Stomach smooth muscle (tissue), 2 donors: ENCODE data around the gene VPS13D.
A peak's percentile ranks its signal among the peaks of the same experiment; 100 is the strongest.
"Not testable (repeated sequence)": the region's sequence is repeated elsewhere in the genome, so short reads cannot be mapped to it uniquely, and the experiment has no call there.

Experiments
- H3K27ac ChIP-seq: one replicate; pipeline ENCODE4 v1.7.0; 2013; ENCODE audit warnings: mild to moderate bottlenecking, low read length, inconsistent platforms
- H3K27me3 ChIP-seq, 2 donors: one replicate each; pipeline ENCODE4 v1.7.0; 2013; ENCODE audit warnings: low read length in 2 of 2; ENCODE audit not compliant: insufficient read depth in 2 of 2, control insufficient read depth in 1 of 2
- H3K36me3 ChIP-seq, 2 donors: one replicate each; pipeline ENCODE4 v1.7.0; 2013; ENCODE audit warnings: low read length in 2 of 2; ENCODE audit not compliant: control insufficient read depth in 2 of 2, insufficient read depth in 2 of 2
- H3K4me1 ChIP-seq: one replicate; pipeline ENCODE4 v1.7.0; 2013; ENCODE audit warnings: low read length; ENCODE audit not compliant: control insufficient read depth, insufficient read depth
- H3K4me3 ChIP-seq, 2 donors: one replicate each; pipeline ENCODE4 v1.7.0; 2013; ENCODE audit warnings: low read length in 2 of 2
- H3K9ac ChIP-seq, 2 donors: one replicate each; pipeline ENCODE4 v1.7.0; 2013; ENCODE audit warnings: low read length in 2 of 2, mild to moderate bottlenecking in 1 of 2
- H3K9me3 ChIP-seq, 2 donors: one replicate each; pipeline ENCODE4 v1.7.0; 2013; ENCODE audit warnings: low read length in 2 of 2; ENCODE audit not compliant: control insufficient read depth in 2 of 2
- donor health status: healthy.
- donor health status: Pancreatic carcinoma.

Gene VPS13D

GRCh38 chr1:12208764-12209494, 20.9 kb upstream of the VPS13D start:
- Histone ChIP-seq H3K4me3 (no peak overlapping the region), H3K36me3 (no peaks in the 10 kb centered on the region), H3K4me1 (peaks cover 12% of the 10 kb centered on the region), H3K27me3 (no peaks in the 10 kb centered on the region), H3K9ac (no peak overlapping the region), H3K27ac (no peak overlapping the region), H3K9me3 (no peaks in the 10 kb centered on the region)

DNA sequence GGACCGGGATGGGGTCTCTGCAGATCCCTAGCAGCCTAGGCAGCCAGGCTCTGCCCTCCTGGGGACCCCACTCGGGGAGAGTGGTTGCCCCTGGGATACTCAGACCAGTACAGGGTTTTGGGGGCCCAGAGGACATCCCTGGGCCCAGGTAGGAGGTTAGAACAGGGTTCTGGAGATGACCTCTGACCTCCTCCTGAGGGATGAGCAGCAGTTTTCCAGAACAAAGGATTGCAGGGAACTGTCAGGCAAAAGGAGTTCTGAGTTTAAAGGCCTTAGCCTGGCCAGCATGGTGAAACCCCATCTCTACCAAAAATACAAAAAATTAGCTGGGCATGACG, 20.4 kb upstream of the VPS13D start:
- Histone ChIP-seq H3K4me3 (no peak overlapping the region), H3K36me3 (no peaks in the 10 kb centered on the region), H3K27me3 (no peaks in the 10 kb centered on the region), H3K4me1 (peaks cover 12% of the 10 kb centered on the region), H3K9me3 (no peaks in the 10 kb centered on the region), H3K27ac (no peak overlapping the region), H3K9ac (no peak overlapping the region)

- Histone ChIP-seq H3K27ac (no peak overlapping the region), H3K4me3 (no peak overlapping the region), H3K27me3 (peaks cover 0 to 2% of the 10 kb centered on the region in 2 donors), H3K4me1 (no peaks in the 10 kb centered on the region), H3K9ac (no peak overlapping the region), H3K36me3 (no peaks in the 10 kb centered on the region), H3K9me3 (peaks cover 0 to 5% of the 10 kb centered on the region in 2 donors)
Observed at GRCh38 chr1:12215118-12215961, 14.5 kb upstream of the VPS13D start.

DNA sequence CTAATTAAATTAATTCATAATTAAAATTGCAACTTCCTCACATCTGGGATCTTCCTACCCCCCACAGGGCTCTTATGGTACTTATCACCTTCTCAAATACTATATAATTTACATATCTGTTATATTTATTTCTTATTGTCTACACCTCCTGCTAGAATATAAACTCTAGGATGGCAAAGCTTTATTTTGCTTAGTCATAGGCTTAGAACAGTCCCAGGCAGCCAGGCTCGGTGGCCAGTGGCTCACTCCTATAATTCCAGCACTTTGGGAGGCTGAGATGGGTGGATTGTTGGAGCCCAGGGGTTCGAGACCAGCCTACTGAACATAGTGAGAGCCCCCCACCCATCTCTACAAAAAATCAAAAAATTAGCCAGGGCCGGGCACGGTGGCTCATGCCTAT, 10.0 kb upstream of the VPS13D start:
- Histone ChIP-seq H3K36me3 (no peaks in the 10 kb centered on the region), H3K27ac (no peak overlapping the region), H3K4me3 (no peak overlapping the region), H3K4me1 (no peaks in the 10 kb centered on the region), H3K9ac (no peak overlapping the region), H3K9me3 (peaks cover 0 to 5% of the 10 kb centered on the region in 2 donors), H3K27me3 (peaks cover 0 to 2% of the 10 kb centered on the region in 2 donors)

DNA sequence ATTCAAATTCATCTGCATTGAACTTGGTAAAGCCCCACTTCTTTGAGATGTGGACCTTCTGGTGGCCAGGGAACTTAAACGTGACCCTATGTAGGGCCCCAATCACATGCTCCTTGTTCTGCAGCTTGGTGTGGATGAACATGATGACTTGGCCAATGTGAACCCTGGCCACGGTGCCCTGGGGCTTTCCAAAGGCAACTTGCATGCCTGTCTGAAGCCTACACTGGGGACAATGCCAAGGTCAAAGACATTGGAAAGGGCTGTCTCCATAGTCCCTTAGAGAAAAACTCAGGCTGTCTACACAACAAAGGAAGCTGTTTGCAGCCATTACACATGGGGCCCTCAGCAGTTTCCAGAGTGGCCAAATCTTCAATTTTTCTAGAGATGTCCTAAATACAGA, 8.9 kb upstream of the VPS13D start:
- Histone ChIP-seq H3K36me3 (no peaks in the 10 kb centered on the region), H3K9ac (no peak overlapping the region), H3K9me3 (no peaks in the 10 kb centered on the region), H3K4me1 (no peaks in the 10 kb centered on the region), H3K27me3 (peaks cover 0 to 2% of the 10 kb centered on the region in 2 donors), H3K27ac (no peak overlapping the region), H3K4me3 (no peak overlapping the region)

- H3K9me3 ChIP-seq, H3K4me1 ChIP-seq, H3K36me3 ChIP-seq, H3K27ac ChIP-seq, H3K27me3 ChIP-seq, H3K4me3 ChIP-seq, H3K9ac ChIP-seq: not testable (repeated sequence)
Observed at GRCh38 chr1:12222700-12223099, 7.1 kb upstream of the VPS13D start.

- not testable (repeated sequence) for H3K9me3 ChIP-seq, H3K27ac ChIP-seq, H3K4me3 ChIP-seq, H3K4me1 ChIP-seq, H3K36me3 ChIP-seq, H3K27me3 ChIP-seq, H3K9ac ChIP-seq
Observed at GRCh38 chr1:12224092-12224491, 5.7 kb upstream of the VPS13D start.

DNA sequence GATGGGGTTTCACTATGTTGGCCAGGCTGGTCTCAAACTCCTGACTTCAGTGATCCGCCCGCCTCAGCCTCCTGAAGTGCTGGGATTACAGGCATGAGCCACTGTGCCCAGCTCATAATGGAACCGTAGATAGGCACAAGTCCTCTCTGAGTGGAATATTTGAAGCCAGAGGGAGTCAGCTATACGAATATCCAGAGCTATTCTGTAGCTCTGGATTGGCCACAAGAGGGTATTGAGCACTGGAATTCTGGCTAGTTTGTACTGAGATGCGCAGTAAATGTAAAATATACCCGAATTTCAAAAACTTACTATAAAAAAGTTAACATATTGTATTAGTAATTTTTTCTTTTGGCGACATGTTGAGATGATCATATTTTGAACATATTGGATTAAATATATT, 851 bp upstream of the VPS13D start:
- no peaks in the 10 kb centered on the region for H3K36me3 ChIP-seq
- no peaks in the 10 kb centered on the region for H3K9me3 ChIP-seq
- peaks cover 6% of the 10 kb centered on the region for H3K4me1 ChIP-seq
- no peak overlapping the region for H3K9ac ChIP-seq
- H3K4me3 ChIP-seq = no peak overlapping the region
- H3K27ac ChIP-seq = no peak overlapping the region
- H3K27me3 ChIP-seq = no peaks in the 10 kb centered on the region

DNA sequence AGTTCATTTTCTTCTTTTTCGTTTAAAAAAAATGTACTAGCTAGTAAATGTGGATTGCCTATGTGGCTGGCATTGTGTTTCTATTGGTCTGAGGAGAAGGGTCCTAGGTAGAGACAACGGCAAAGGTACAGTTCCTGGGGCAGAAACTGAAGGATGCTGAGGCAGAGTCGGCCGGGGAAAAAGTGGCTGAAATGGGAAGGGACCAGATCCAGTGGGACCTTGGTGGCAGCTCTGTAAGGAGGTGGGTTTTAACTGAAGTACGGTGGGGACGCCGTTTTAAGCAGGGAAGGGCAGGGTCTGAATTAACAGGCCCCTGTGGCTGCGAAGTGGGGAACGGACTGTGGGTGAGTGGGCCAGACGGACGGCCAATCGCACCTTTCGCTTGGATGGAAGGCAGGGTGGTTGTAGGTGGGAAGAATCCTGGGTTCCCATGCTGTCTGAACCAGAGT, 420 bp upstream of the VPS13D start:
- Histone ChIP-seq H3K4me1 (peaks cover 6% of the 10 kb centered on the region), H3K27me3 (no peaks in the 10 kb centered on the region), H3K27ac (no peak overlapping the region), H3K4me3 (peak overlapping the region in 1 of 2 donors; percentile 93), H3K9ac (peak overlapping the region; percentile 66 to 95), H3K36me3 (no peaks in the 10 kb centered on the region), H3K9me3 (no peaks in the 10 kb centered on the region)

GRCh38 chr1:12230549-12231275, 882 bp downstream of the VPS13D start:
- Histone ChIP-seq H3K4me3 (peak overlapping the region; percentile 85 to 93), H3K36me3 (peaks cover 0 to 5% of the 10 kb centered on the region in 2 donors), H3K27me3 (no peaks in the 10 kb centered on the region), H3K4me1 (peaks cover 6% of the 10 kb centered on the region), H3K27ac (peak overlapping the region; percentile 42), H3K9ac (peak overlapping the region; percentile 92 to 95), H3K9me3 (no peaks in the 10 kb centered on the region)
